HEK293 (cell line): ENCODE results near the gene PHF13.

Experiments
- BCL6B ChIP-seq: fragments of 450-650 bp; formaldehyde crosslinking; IDR thresholded peaks from 2 replicates; pipeline ENCODE4 v1.5.1; 2017; ENCODE audit warnings: missing biosample characterization, missing genetic modification characterization
- EGR2 ChIP-seq: fragments of 450-650 bp; formaldehyde crosslinking; IDR thresholded peaks from 2 replicates; pipeline ENCODE4 v1.5.1; 2016; ENCODE audit warnings: low read depth, missing biosample characterization, missing genetic modification characterization
- FEZF1 ChIP-seq: fragments of 450-650 bp; formaldehyde crosslinking; IDR thresholded peaks from 2 replicates; pipeline ENCODE4 v1.5.1; 2016; ENCODE audit warnings: missing biosample characterization, missing genetic modification characterization
- OVOL3 ChIP-seq: fragments of 450-650 bp; formaldehyde crosslinking; IDR thresholded peaks from 2 replicates; pipeline ENCODE4 v1.5.1; 2016; ENCODE audit warnings: missing biosample characterization, missing genetic modification characterization
- RBAK ChIP-seq: fragments of 450-650 bp; formaldehyde crosslinking; IDR thresholded peaks from 2 replicates; pipeline ENCODE4 v1.5.1; 2016; ENCODE audit warnings: missing biosample characterization, missing genetic modification characterization
- ZBTB11 ChIP-seq: fragments of 450-650 bp; formaldehyde crosslinking; conservative IDR thresholded peaks from 2 replicates; pipeline ENCODE4 v1.5.1; 2016; ENCODE audit warnings: low read depth, missing biosample characterization, missing genetic modification characterization
- ZNF132 ChIP-seq: fragments of 450-650 bp; formaldehyde crosslinking; IDR thresholded peaks from 2 replicates; pipeline ENCODE4 v1.5.1; 2017; ENCODE audit warnings: missing biosample characterization, missing genetic modification characterization, borderline replicate concordance
- ZNF239 ChIP-seq: fragments of 450-650 bp; formaldehyde crosslinking; IDR thresholded peaks from 2 replicates; pipeline ENCODE4 v1.5.1; 2016; ENCODE audit warnings: missing biosample characterization, missing genetic modification characterization
- ZNF37A ChIP-seq: fragments of 450-650 bp; IDR thresholded peaks from 2 replicates; pipeline ENCODE4 v1.5.1; 2018; ENCODE audit warnings: missing biosample characterization, missing genetic modification characterization
- ZNF391 ChIP-seq: fragments of 450-650 bp; formaldehyde crosslinking; IDR thresholded peaks from 2 replicates; pipeline ENCODE4 v1.5.1; 2016; ENCODE audit warnings: low read depth, missing biosample characterization, missing genetic modification characterization, borderline replicate concordance
- ZNF518A ChIP-seq: fragments of 450-650 bp; formaldehyde crosslinking; conservative IDR thresholded peaks from 2 replicates; pipeline ENCODE4 v1.5.1; 2016; ENCODE audit warnings: low read depth, missing biosample characterization, missing genetic modification characterization
- ZNF624 ChIP-seq: fragments of 450-650 bp; formaldehyde crosslinking; IDR thresholded peaks from 2 replicates; pipeline ENCODE4 v1.5.1; 2017; ENCODE audit warnings: missing biosample characterization, missing genetic modification characterization
- ZNF629 ChIP-seq: fragments of 450-650 bp; formaldehyde crosslinking; IDR thresholded peaks from 2 replicates; pipeline ENCODE4 v1.5.1; 2017; ENCODE audit warnings: missing biosample characterization, missing genetic modification characterization
- ZNF677 ChIP-seq: fragments of 450-650 bp; IDR thresholded peaks from 2 replicates; pipeline ENCODE4 v1.5.0; 2018; ENCODE audit warnings: missing biosample characterization, mild to moderate bottlenecking, missing genetic modification characterization, moderate library complexity
- TF ChIP-seq, protein P1 (sequence below): fragments of 450-650 bp; formaldehyde crosslinking; IDR thresholded peaks from 2 replicates; pipeline ENCODE4 v1.5.1; 2016; ENCODE audit warnings: missing biosample characterization, missing genetic modification characterization
- TF ChIP-seq, protein P2 (sequence below): fragments of 450-650 bp; formaldehyde crosslinking; IDR thresholded peaks from 2 replicates; pipeline ENCODE4 v1.5.1; 2016; ENCODE audit warnings: missing biosample characterization, missing genetic modification characterization, low read depth
- TF ChIP-seq, protein P3 (sequence below): fragments of 450-650 bp; formaldehyde crosslinking; IDR thresholded peaks from 2 replicates; pipeline ENCODE4 v1.5.1; 2016; ENCODE audit warnings: missing biosample characterization, missing genetic modification characterization
- TF ChIP-seq, protein P4 (sequence below): fragments of 450-650 bp; formaldehyde crosslinking; IDR thresholded peaks from 2 replicates; pipeline ENCODE4 v1.5.1; 2016; ENCODE audit warnings: missing biosample characterization, missing genetic modification characterization
- TF ChIP-seq, protein P5 (sequence below): fragments of 450-650 bp; formaldehyde crosslinking; IDR thresholded peaks from 2 replicates; pipeline ENCODE4 v1.5.1; 2016; ENCODE audit warnings: missing biosample characterization, missing genetic modification characterization

Gene PHF13

DNA sequence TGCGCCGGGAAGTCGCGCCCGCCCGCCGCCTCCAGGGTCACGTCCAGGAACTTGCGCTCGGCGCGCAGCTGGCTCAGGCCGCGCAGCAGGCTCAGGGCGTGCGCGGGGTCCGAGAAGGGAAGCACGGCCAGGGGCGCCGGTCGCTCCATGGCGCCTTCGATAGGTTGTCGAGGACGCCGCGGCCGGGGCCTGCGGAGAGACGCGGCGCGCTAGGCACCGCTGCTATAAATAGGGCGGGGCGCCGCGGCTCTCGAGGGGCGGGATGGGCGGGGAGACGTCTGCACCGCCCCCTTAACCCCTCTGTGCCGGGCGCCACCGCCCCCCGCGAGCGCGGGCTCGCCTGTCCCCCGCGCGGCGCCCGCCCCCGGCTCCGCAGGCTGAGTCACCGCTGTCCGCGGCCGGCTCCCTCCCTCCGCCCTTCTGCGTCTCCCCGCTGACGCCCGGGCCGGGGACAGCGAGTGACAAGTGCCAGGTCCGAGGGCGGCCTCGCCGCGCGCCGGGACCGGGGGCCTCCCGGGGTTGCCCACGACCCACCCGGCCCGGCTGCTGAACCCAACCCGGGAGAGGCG lies 10.8 kb upstream of the PHF13 start, which contains the start of gene KLHL21 (continued):
- TF ChIP-seq OVOL3 (tag by site-specific recombination) = no peak
- no peak for TF ChIP-seq ZNF37A (tag by site-specific recombination)
- TF ChIP-seq ZBTB11 (tag by site-specific recombination) = no peak; the same call in 1 of the 2 replicates
- TF ChIP-seq, protein P1, sequence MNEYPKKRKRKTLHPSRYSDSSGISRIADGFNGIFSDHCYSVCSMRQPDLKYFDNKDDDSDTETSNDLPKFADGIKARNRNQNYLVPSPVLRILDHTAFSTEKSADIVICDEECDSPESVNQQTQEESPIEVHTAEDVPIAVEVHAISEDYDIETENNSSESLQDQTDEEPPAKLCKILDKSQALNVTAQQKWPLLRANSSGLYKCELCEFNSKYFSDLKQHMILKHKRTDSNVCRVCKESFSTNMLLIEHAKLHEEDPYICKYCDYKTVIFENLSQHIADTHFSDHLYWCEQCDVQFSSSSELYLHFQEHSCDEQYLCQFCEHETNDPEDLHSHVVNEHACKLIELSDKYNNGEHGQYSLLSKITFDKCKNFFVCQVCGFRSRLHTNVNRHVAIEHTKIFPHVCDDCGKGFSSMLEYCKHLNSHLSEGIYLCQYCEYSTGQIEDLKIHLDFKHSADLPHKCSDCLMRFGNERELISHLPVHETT (tag by site-specific recombination) = no peak
- no peak for TF ChIP-seq ZNF239 (tag by site-specific recombination)
- no peak for TF ChIP-seq ZNF518A
- no peak for TF ChIP-seq BCL6B (tag by site-specific recombination)
- no peak for TF ChIP-seq ZNF391 (tag by site-specific recombination)
- TF ChIP-seq, protein P2, sequence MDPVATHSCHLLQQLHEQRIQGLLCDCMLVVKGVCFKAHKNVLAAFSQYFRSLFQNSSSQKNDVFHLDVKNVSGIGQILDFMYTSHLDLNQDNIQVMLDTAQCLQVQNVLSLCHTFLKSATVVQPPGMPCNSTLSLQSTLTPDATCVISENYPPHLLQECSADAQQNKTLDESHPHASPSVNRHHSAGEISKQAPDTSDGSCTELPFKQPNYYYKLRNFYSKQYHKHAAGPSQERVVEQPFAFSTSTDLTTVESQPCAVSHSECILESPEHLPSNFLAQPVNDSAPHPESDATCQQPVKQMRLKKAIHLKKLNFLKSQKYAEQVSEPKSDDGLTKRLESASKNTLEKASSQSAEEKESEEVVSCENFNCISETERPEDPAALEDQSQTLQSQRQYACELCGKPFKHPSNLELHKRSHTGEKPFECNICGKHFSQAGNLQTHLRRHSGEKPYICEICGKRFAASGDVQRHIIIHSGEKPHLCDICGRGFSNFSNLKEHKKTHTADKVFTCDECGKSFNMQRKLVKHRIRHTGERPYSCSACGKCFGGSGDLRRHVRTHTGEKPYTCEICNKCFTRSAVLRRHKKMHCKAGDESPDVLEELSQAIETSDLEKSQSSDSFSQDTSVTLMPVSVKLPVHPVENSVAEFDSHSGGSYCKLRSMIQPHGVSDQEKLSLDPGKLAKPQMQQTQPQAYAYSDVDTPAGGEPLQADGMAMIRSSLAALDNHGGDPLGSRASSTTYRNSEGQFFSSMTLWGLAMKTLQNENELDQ = no peak
- TF ChIP-seq FEZF1 = no peak
- TF ChIP-seq, protein P3, sequence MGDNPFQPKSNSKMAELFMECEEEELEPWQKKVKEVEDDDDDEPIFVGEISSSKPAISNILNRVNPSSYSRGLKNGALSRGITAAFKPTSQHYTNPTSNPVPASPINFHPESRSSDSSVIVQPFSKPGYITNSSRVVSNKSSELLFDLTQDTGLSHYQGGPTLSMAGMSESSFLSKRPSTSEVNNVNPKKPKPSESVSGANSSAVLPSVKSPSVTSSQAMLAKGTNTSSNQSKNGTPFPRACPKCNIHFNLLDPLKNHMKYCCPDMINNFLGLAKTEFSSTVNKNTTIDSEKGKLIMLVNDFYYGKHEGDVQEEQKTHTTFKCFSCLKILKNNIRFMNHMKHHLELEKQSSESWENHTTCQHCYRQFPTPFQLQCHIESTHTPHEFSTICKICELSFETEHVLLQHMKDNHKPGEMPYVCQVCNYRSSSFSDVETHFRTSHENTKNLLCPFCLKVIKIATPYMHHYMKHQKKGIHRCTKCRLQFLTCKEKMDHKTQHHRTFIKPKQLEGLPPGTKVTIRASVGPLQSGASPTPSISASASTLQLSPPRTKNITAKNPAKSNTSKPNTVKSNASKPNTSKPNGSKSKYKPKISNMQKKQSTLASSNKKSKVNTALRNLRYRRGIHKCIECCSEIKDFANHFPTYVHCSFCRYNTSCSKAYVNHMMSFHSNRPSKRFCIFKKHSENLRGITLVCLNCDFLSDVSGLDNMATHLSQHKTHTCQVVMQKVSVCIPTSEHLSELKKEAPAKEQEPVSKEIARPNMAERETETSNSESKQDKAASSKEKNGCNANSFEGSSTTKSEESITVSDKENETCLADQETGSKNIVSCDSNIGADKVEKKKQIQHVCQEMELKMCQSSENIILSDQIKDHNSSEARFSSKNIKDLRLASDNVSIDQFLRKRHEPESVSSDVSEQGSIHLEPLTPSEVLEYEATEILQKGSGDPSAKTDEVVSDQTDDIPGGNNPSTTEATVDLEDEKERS (tag by site-specific recombination) = no peak
- TF ChIP-seq, protein P4, sequence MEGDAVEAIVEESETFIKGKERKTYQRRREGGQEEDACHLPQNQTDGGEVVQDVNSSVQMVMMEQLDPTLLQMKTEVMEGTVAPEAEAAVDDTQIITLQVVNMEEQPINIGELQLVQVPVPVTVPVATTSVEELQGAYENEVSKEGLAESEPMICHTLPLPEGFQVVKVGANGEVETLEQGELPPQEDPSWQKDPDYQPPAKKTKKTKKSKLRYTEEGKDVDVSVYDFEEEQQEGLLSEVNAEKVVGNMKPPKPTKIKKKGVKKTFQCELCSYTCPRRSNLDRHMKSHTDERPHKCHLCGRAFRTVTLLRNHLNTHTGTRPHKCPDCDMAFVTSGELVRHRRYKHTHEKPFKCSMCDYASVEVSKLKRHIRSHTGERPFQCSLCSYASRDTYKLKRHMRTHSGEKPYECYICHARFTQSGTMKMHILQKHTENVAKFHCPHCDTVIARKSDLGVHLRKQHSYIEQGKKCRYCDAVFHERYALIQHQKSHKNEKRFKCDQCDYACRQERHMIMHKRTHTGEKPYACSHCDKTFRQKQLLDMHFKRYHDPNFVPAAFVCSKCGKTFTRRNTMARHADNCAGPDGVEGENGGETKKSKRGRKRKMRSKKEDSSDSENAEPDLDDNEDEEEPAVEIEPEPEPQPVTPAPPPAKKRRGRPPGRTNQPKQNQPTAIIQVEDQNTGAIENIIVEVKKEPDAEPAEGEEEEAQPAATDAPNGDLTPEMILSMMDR (tag by site-specific recombination) = no peak
- TF ChIP-seq RBAK = no peak
- no peak for TF ChIP-seq ZNF132
- TF ChIP-seq EGR2 (tag by site-specific recombination) = no peak
- TF ChIP-seq ZNF677 (tag by site-specific recombination) = no peak
- no peak for TF ChIP-seq ZNF624 (tag by site-specific recombination)
- TF ChIP-seq, protein P5, sequence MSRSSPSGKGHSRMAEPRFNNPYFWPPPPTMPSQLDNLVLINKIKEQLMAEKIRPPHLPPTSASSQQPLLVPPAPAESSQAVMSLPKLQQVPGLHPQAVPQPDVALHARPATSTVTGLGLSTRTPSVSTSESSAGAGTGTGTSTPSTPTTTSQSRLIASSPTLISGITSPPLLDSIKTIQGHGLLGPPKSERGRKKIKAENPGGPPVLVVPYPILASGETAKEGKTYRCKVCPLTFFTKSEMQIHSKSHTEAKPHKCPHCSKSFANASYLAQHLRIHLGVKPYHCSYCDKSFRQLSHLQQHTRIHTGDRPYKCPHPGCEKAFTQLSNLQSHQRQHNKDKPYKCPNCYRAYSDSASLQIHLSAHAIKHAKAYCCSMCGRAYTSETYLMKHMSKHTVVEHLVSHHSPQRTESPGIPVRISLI (tag by site-specific recombination) = no peak
- no peak for TF ChIP-seq ZNF629 (tag by site-specific recombination)
